ENCODE results near the gene CCL26. TPM values are rescaled to one million over a fixed set of nuclear protein-coding genes. Genes with fewer than 3 reads are reported as not detected.
A peak's percentile ranks its signal among the peaks of the same experiment; 100 is the strongest.

The CCL26 gene
- total and polyA plus RNA-seq, 2 of the 4 experiments (the other 2 are of a cell fraction) = not detected

DNA sequence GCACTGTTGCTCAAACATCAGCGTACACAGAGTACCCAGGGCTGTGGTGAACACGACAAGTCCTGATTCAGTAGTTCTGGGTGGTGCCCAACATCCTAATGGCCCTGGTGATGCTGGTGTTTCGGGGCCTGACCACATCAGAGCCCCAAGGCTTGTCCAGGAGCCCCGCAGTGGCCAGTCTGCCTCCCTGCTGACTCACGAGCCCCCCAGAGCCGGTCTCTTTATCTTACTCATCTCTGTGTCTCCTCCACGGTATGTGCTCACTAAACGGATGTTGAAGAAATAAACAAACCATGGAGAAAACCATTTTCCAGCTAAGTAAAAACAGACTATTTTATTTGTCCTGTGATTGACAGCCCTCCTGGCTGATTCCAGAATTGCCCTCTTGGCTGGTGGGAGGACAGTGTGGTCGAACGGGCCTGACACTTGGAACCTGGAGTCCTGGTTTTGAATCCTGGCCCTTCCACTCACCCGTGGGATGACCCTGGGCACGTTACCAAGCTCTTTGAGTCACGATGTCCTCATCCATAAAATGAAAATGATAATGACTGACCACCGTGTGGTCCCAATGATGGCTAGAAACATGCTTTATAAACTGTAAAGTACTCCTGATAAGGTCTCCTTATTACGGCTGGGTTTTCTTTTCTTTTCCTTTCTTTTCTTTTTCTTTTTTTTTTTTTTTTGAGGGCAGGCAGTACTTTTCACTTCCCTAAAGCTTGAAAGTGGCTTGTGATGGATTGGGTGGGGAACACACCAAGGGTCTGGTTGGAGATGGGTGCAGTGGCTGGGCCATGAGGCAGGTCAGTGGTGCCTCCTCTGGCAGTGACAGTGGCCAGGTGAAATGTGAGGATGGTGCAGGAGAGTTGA is 39.0 kb downstream of the CCL26 start (continued):
- peak; percentile 71 for TF ChIP-seq NFE2L2 (IDR thresholded peaks at IDR 0.05; ENCODE audit: low read depth, low read length)
- no peak for TF ChIP-seq RFX5 (IDR thresholded peaks at IDR 0.05; ENCODE audit: low read depth, low read length)
- peak; percentile 68; the same call in 1 of the 2 replicates for TF ChIP-seq MAZ (IDR thresholded peaks at IDR 0.05; ENCODE audit: borderline replicate concordance, low read depth, low read length)

- H2BK15ac ChIP-seq (ENCODE audit: low read depth, low read length) = peak overlapping the region; percentile 20; the same call in 2 of the 3 replicates
- ATAC-seq (ENCODE audit: low read depth) (no peak), DNase-seq (no peak)
- BruUV-seq (replicated peaks) = no TSS peak
- H2BK5ac ChIP-seq (ENCODE audit: low read depth, low read length, poor library complexity, severe bottlenecking) = peak overlapping the region; percentile 55
- no peak overlapping the region for H3K4me3 ChIP-seq (ENCODE audit: insufficient read depth, low read depth, low read length)
- peak overlapping the region; percentile 78 for H3K4ac ChIP-seq (ENCODE audit: low read depth, low read length)
- H2BK20ac ChIP-seq (ENCODE audit: low read depth, low read length) = peak overlapping the region; percentile 10
- H3K9me3 ChIP-seq (ENCODE audit: control insufficient read depth, insufficient read depth, low read length) = no peaks in the 10 kb centered on the region
- H4K5ac ChIP-seq (ENCODE audit: low read depth, low read length) = peak overlapping the region; percentile 1
- H2AK9ac ChIP-seq (replicated peaks; ENCODE audit: low read depth, low read length, poor library complexity) = no peak overlapping the region
- no peak overlapping the region for H3K9ac ChIP-seq (ENCODE audit: low read depth, low read length)
- peak overlapping the region; percentile 2 for H3K18ac ChIP-seq (ENCODE audit: low read depth, low read length)
- peak overlapping the region; percentile 97 for H2BK120ac ChIP-seq (ENCODE audit: low read depth, low read length)
- POLR2A ChIA-PET (ENCODE audit: unreplicated experiment) = no interaction called here
- 0 out of 2 replicates have a peak overlapping the region, but pooled peaks have one; percentile 21 for H3K23ac ChIP-seq (ENCODE audit: low read depth, low read length)
- H4K91ac ChIP-seq (ENCODE audit: insufficient read depth, low read depth, low read length) = peak overlapping the region; percentile 70
- 90% methylated on average over 2 of the region's 12 CpGs; no CpG with 5 or more reads in 1 of the 2 experiments for WGBS, 2 experiments (ENCODE audit: extremely low coverage in 2 of 2, insufficient read length in 1 of 2)
- peaks cover 10 to 55% of the 10 kb centered on the region in 2 experiments for H3K79me1 ChIP-seq (ENCODE audit: low read depth in 1 of 2, low read length in 2 of 2)
- CTCF ChIA-PET = interaction anchor here (0.5 kb wide), 1 partner anchor 38 kb away, joined by 3 read pairs; no protein-coding TSS in a partner anchor
- H2AK5ac ChIP-seq (ENCODE audit: low read depth, low read length) = peak overlapping the region; percentile 59
- no peak overlapping the region for H2AFZ ChIP-seq (replicated peaks; ENCODE audit: low read length, poor library complexity)
- peak overlapping the region; percentile 58 for H3K27ac ChIP-seq (ENCODE audit: insufficient read depth, low read length)
- no peaks in the 10 kb centered on the region for H3K36me3 ChIP-seq (ENCODE audit: control insufficient read depth, insufficient read depth, low read length)
- H4K8ac ChIP-seq (ENCODE audit: low read depth in 2 of 2, low read length in 2 of 2) = peak overlapping the region; percentile 38 to 39; a peak in 2 of 4 replicates
- peaks cover 7% of the 10 kb centered on the region; the same call in 1 of the 2 replicates for H4K20me1 ChIP-seq (ENCODE audit: insufficient read depth, low read length)
- no peaks in the 10 kb centered on the region for H3K27me3 ChIP-seq (ENCODE audit: control insufficient read depth, insufficient read depth, low read length)
- in situ Hi-C loops (cut with MboI; ENCODE audit: low sequenced_read_pairs) = no loop called here
- intact Hi-C loops (cut with micrococcal nuclease) = no loop called here
- dilution Hi-C loops (cut with HindIII; ENCODE audit: low sequenced_read_pairs, unreplicated experiment) = no loop called here
- peak overlapping the region; percentile 43 for H3K14ac ChIP-seq (replicated peaks; ENCODE audit: low read depth, low read length)
- H3K4me2 ChIP-seq (ENCODE audit: low read depth, low read length) = no peak overlapping the region; the same call in 1 of the 2 replicates
- H3K9me1 ChIP-seq (ENCODE audit: insufficient read depth, low read length) = peaks cover 23% of the 10 kb centered on the region
- no peak overlapping the region for H3K56ac ChIP-seq (ENCODE audit: extremely low read depth, insufficient read depth, low read length)
- peaks cover 23% of the 10 kb centered on the region for H3K4me1 ChIP-seq (ENCODE audit: control insufficient read depth, insufficient read depth, low read length)
- TF ChIP-seq RFX5 (IDR thresholded peaks at IDR 0.05; ENCODE audit: low read depth, low read length) (no peak), RAD21 (IDR thresholded peaks at IDR 0.05; ENCODE audit: low read length) (no peak), SMC3 (IDR thresholded peaks at IDR 0.05; ENCODE audit: low read depth, low read length) (no peak), CTCF (conservative IDR thresholded peaks at IDR 0.05; ENCODE audit: low read depth, low read length) (no peak), MAFK (IDR thresholded peaks at IDR 0.05; ENCODE audit: low read depth, low read length) (no peak), USF2 (IDR thresholded peaks at IDR 0.05; ENCODE audit: low read depth, low read length) (no peak), RCOR1 (IDR thresholded peaks at IDR 0.05; ENCODE audit: insufficient replicate concordance, low read length) (no peak), CHD1 (IDR thresholded peaks at IDR 0.05; ENCODE audit: low read depth, low read length) (no peak)
These were observed 39.9 kb downstream of the CCL26 start for GRCh38 chr7:75732016-75732521.
